ENCODE data around the gene GAGE10. TPM values are rescaled to one million over a fixed set of nuclear protein-coding genes. Genes with fewer than 3 reads are reported as not detected.
"Not testable (repeated sequence)": the region's sequence is repeated elsewhere in the genome, so short reads cannot be mapped to it uniquely, and the experiment has no call there.

The GAGE10 gene
- total RNA-seq, 1 donor from 2014 or later, result not detected

DNA sequence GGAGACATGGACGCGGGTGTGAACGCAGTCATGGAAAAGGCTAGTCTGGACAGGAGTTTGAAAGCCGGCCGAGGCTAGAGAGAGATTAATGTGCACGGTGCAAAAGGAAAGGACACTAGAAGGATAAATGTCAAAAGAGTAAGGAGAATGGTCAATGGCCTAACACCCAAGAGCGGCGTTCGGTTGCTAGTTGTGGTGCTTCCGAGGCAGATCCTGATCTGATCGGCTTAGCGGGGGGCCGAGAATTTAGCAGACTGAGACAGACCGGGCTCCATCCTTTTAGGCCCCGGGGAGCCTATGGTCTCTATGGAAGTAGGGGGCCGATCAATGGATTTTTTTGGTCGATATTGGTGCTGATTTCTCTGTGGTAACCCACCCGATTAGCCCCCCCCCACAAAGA lies 6.9 kb downstream of the GAGE10 start:
- peaks cover 12% of the 10 kb centered on the region for H3K9me3 Mint-ChIP-seq (ENCODE audit: low read depth)
- H3K4me1 Mint-ChIP-seq (ENCODE audit: low read depth), result peaks cover 16% of the 10 kb centered on the region
- H3K4me3 Mint-ChIP-seq (ENCODE audit: unreplicated experiment), result no peak overlapping the region
- DNase-seq (ENCODE audit: low spot score), result no peak
- H3K36me3 Mint-ChIP-seq (ENCODE audit: low read depth), result no peaks in the 10 kb centered on the region
- no peaks in the 10 kb centered on the region for H3K27me3 Mint-ChIP-seq (ENCODE audit: low read depth)
- H3K27ac Mint-ChIP-seq (ENCODE audit: unreplicated experiment), result no peak overlapping the region
- TF ChIP-seq, protein P1, sequence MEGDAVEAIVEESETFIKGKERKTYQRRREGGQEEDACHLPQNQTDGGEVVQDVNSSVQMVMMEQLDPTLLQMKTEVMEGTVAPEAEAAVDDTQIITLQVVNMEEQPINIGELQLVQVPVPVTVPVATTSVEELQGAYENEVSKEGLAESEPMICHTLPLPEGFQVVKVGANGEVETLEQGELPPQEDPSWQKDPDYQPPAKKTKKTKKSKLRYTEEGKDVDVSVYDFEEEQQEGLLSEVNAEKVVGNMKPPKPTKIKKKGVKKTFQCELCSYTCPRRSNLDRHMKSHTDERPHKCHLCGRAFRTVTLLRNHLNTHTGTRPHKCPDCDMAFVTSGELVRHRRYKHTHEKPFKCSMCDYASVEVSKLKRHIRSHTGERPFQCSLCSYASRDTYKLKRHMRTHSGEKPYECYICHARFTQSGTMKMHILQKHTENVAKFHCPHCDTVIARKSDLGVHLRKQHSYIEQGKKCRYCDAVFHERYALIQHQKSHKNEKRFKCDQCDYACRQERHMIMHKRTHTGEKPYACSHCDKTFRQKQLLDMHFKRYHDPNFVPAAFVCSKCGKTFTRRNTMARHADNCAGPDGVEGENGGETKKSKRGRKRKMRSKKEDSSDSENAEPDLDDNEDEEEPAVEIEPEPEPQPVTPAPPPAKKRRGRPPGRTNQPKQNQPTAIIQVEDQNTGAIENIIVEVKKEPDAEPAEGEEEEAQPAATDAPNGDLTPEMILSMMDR (IDR thresholded peaks at IDR 0.05), result no peak

DNA sequence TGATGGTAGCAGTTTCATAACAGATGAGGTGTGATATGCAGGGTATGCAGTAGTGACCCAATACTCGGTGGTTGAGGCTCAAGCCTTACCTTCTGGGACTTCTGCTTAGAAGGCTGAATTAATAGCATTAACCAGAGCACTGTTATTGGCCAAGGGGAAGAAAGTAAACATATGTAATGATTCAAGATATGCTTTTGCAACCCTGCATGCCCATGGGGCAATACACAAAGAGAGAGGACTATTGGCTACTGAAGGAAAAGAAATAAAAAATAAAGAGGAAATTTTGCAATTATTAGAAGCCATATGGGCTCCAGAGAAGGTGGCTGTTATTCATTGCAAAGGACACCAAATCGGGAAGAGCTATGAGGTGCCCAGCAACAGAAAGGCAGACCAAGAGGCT lies 8.7 kb downstream of the GAGE10 start:
- no peak overlapping the region for H3K27ac Mint-ChIP-seq (ENCODE audit: unreplicated experiment)
- peaks cover 12% of the 10 kb centered on the region for H3K9me3 Mint-ChIP-seq (ENCODE audit: low read depth)
- no peaks in the 10 kb centered on the region for H3K27me3 Mint-ChIP-seq (ENCODE audit: low read depth)
- H3K4me1 Mint-ChIP-seq (ENCODE audit: low read depth), result peaks cover 16% of the 10 kb centered on the region
- TF ChIP-seq, protein P1 (IDR thresholded peaks at IDR 0.05), result no peak
- H3K36me3 Mint-ChIP-seq (ENCODE audit: low read depth), result no peaks in the 10 kb centered on the region
- H3K4me3 Mint-ChIP-seq (ENCODE audit: unreplicated experiment), result no peak overlapping the region
- no peak for DNase-seq (ENCODE audit: low spot score)

DNA sequence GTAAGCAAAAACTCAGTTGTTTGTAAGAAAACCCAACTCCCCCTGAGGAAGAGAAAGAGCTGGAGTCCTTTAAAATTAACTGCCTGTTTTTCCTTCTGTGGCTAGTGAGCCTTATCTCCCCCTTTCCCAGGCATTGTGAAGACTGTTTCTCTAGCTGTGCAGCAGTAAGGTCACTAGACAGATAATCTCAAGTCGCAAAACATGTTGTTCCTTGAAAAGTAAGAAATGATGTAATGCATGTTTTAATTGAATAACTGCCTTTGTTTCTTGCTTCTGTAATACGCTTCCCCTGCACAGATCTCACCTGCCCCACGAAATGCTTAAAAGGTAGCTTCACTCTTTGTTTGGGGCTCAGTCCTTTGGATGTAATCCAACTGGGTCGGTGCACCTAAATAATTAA lies 12.6 kb downstream of the GAGE10 start:
- no peaks in the 10 kb centered on the region for H3K27me3 Mint-ChIP-seq (ENCODE audit: low read depth)
- H3K36me3 Mint-ChIP-seq (ENCODE audit: low read depth), result no peaks in the 10 kb centered on the region
- H3K4me3 Mint-ChIP-seq (ENCODE audit: unreplicated experiment), result no peak overlapping the region
- no peak for DNase-seq (ENCODE audit: low spot score)
- H3K27ac Mint-ChIP-seq (ENCODE audit: unreplicated experiment), result no peak overlapping the region
- no peaks in the 10 kb centered on the region for H3K4me1 Mint-ChIP-seq (ENCODE audit: low read depth)
- TF ChIP-seq, protein P1 (IDR thresholded peaks at IDR 0.05), result no peak
- H3K9me3 Mint-ChIP-seq (ENCODE audit: low read depth), result peaks cover 5% of the 10 kb centered on the region

DNA sequence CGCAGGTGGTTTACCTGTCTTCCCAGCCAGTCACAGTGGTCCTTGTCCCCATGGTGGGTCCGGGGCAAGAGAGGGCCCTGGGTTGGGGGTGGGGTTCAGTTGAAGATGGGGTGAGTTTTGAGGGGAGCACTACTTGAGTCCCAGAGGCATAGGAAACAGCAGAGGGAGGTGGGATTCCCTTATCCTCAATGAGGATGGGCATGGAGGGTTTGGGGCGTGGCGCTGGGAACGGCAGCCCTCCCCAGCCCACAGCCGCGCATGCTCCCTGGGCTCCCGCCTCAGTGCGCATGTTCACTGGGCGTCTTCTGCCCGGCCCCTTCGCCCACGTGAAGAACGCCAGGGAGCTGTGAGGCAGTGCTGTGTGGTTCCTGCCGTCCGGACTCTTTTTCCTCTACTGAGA lies 18.3 kb downstream of the GAGE10 start, which contains the start of gene GAGE12J:
Gene GAGE12J (plus strand): TSS at position 301 of the 400 bp plus-strand sequence. CDS start 1,157 bp downstream, outside the sequence.
- DNase-seq (ENCODE audit: low spot score); H3K9me3 Mint-ChIP-seq (ENCODE audit: low read depth); H3K27ac Mint-ChIP-seq (ENCODE audit: unreplicated experiment); H3K36me3 Mint-ChIP-seq (ENCODE audit: low read depth); H3K27me3 Mint-ChIP-seq (ENCODE audit: low read depth); H3K4me3 Mint-ChIP-seq (ENCODE audit: unreplicated experiment); H3K4me1 Mint-ChIP-seq (ENCODE audit: low read depth): not testable (repeated sequence)

DNA sequence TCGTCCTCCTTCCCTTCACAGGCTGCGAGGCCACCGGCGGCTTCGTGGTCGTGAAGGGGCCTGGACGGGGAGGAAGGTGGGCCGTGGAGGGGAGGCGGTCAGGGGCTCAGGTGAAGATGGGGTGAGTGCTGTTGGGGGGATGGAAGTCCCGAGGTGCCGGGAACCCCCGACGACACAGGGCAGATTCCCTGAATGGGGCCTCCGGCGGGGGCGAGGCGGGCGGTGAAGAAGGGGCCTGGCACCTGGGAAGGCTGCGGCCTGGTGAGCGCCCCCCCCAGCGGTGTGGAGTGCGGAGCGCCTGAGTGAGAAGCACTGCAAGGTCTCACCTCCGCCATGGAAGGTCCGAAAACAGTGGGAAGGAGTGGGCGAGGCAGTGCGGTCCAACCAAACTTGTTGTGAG lies 18.8 kb downstream of the GAGE10 start:
- not testable (repeated sequence) for H3K27me3 Mint-ChIP-seq (ENCODE audit: low read depth); H3K4me3 Mint-ChIP-seq (ENCODE audit: unreplicated experiment); H3K9me3 Mint-ChIP-seq (ENCODE audit: low read depth); H3K4me1 Mint-ChIP-seq (ENCODE audit: low read depth); H3K36me3 Mint-ChIP-seq (ENCODE audit: low read depth); DNase-seq (ENCODE audit: low spot score); H3K27ac Mint-ChIP-seq (ENCODE audit: unreplicated experiment)

DNA sequence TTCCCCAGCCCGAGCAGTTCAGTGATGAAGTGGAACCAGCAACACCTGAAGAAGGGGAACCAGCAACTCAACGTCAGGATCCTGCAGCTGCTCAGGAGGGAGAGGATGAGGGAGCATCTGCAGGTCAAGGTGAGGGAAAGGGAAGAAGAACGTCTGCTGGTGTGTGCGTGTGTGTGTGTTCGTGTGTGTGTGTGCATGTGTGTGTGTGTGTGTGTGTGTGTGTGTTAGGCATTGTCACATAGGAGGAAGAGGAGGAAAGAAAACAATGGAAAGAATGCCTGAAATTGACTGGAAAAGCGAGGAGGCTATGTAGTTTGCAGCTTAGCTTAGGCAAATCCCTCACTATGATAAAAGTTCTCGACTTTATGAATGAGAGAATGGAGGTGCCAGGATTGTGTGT lies 20.3 kb downstream of the GAGE10 start:
- H3K27me3 Mint-ChIP-seq (ENCODE audit: low read depth); H3K27ac Mint-ChIP-seq (ENCODE audit: unreplicated experiment); DNase-seq (ENCODE audit: low spot score); H3K36me3 Mint-ChIP-seq (ENCODE audit: low read depth); H3K4me1 Mint-ChIP-seq (ENCODE audit: low read depth); H3K9me3 Mint-ChIP-seq (ENCODE audit: low read depth); H3K4me3 Mint-ChIP-seq (ENCODE audit: unreplicated experiment): not testable (repeated sequence)

DNA sequence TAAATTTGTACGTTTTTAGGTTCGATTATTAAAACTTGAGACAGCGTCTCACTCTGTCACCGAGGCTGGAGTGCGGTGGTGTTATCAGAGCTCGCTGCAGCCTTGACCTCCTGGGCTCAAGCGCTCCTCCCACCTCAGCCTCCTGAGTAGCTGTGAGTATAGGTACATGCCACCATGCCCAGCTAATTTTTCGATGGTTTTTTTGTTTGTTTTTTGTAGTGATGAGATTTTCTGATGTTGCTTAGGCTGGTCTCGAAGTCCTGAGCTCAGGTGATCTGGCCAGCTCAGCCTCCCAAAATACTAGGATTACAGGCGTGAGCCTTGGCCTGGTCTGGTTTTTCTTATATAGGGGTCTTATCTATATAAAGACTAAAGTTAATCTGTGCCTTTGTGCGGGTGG lies 27.0 kb downstream of the GAGE10 start:
- H3K27me3 Mint-ChIP-seq (ENCODE audit: low read depth); DNase-seq (ENCODE audit: low spot score); H3K27ac Mint-ChIP-seq (ENCODE audit: unreplicated experiment); H3K4me3 Mint-ChIP-seq (ENCODE audit: unreplicated experiment); H3K4me1 Mint-ChIP-seq (ENCODE audit: low read depth); H3K9me3 Mint-ChIP-seq (ENCODE audit: low read depth); H3K36me3 Mint-ChIP-seq (ENCODE audit: low read depth): not testable (repeated sequence)

DNA sequence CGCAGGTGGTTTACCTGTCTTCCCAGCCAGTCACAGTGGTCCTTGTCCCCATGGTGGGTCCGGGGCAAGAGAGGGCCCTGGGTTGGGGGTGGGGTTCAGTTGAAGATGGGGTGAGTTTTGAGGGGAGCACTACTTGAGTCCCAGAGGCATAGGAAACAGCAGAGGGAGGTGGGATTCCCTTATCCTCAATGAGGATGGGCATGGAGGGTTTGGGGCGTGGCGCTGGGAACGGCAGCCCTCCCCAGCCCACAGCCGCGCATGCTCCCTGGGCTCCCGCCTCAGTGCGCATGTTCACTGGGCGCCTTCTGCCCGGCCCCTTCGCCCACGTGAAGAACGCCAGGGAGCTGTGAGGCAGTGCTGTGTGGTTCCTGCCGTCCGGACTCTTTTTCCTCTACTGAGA lies 27.8 kb downstream of the GAGE10 start, which contains the start of gene GAGE13:
Gene GAGE13 (plus strand): TSS at position 301 of the 400 bp plus-strand sequence. CDS start 1,156 bp downstream, outside the sequence.
- not testable (repeated sequence) for H3K27ac Mint-ChIP-seq (ENCODE audit: unreplicated experiment); DNase-seq (ENCODE audit: low spot score); H3K9me3 Mint-ChIP-seq (ENCODE audit: low read depth); H3K36me3 Mint-ChIP-seq (ENCODE audit: low read depth); H3K27me3 Mint-ChIP-seq (ENCODE audit: low read depth); H3K4me1 Mint-ChIP-seq (ENCODE audit: low read depth); H3K4me3 Mint-ChIP-seq (ENCODE audit: unreplicated experiment)

DNA sequence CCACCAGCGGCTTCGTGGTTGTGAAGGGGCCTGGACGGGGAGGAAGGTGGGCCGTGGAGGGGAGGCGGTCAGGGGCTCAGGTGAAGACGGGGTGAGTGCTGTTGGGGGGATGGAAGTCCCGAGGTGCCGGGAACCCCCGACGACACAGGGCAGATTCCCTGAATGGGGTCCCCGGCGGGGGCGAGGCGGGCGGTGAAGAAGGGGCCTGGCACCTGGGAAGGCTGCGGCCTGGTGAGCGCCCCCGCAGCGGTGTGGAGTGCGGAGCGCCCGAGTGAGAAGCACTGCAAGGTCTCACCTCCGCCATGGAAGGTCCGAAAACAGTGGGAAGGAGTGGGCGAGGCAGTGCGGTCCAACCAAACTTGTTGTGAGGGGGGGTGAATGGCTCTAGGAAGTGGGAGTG lies 28.4 kb downstream of the GAGE10 start:
- not testable (repeated sequence) for DNase-seq (ENCODE audit: low spot score); H3K27me3 Mint-ChIP-seq (ENCODE audit: low read depth); H3K9me3 Mint-ChIP-seq (ENCODE audit: low read depth); H3K4me1 Mint-ChIP-seq (ENCODE audit: low read depth); H3K4me3 Mint-ChIP-seq (ENCODE audit: unreplicated experiment); H3K36me3 Mint-ChIP-seq (ENCODE audit: low read depth); H3K27ac Mint-ChIP-seq (ENCODE audit: unreplicated experiment)

DNA sequence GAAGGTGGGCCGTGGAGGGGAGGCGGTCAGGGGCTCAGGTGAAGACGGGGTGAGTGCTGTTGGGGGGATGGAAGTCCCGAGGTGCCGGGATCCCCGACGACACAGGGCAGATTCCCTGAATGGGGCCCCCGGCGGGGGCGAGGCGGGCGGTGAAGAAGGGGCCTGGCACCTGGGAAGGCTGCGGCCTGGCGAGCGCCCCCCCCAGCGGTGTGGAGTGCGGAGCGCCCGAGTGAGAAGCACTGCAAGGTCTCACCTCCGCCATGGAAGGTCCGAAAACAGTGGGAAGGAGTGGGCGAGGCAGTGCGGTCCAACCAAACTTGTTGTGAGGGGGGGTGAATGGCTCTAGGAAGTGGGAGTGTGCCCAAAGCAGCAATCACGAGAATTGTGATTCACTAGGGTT lies 38.0 kb downstream of the GAGE10 start:
- H3K27ac Mint-ChIP-seq (ENCODE audit: unreplicated experiment); H3K36me3 Mint-ChIP-seq (ENCODE audit: low read depth); H3K4me1 Mint-ChIP-seq (ENCODE audit: low read depth); H3K27me3 Mint-ChIP-seq (ENCODE audit: low read depth); H3K4me3 Mint-ChIP-seq (ENCODE audit: unreplicated experiment); H3K9me3 Mint-ChIP-seq (ENCODE audit: low read depth): not testable (repeated sequence)
- DNase-seq (ENCODE audit: low spot score), result peak; percentile 100
